AG08396 (cell line): ENCODE measurements around the gene LCE4A.

Experiments
- DNase-seq: peaks from one replicate; pipeline ENCODE4 v3.0.0; 2012; ENCODE audit warnings: low spot score, mixed read lengths

LCE4A gene

GRCh38 chr1:152745765-152746444, 37.9 kb downstream of the LCE4A start:
- no peak for DNase-seq

- no peak for DNase-seq
These were observed 39.9 kb downstream of the LCE4A start for GRCh38 chr1:152747831-152748230.

- DNase-seq, result peak; percentile 82
These were observed 44.3 kb downstream of the LCE4A start for GRCh38 chr1:152752225-152752624.

GRCh38 chr1:152753586-152753985, 45.6 kb downstream of the LCE4A start:
- DNase-seq, result no peak

GRCh38 chr1:152756872-152757271, 48.9 kb downstream of the LCE4A start:
- peak; percentile 46 for DNase-seq

- DNase-seq, result no peak
These were observed 49.8 kb downstream of the LCE4A start, which contains the start of gene KPRP for GRCh38 chr1:152757747-152758146. Gene KPRP, plus strand, starts transcription at chr1:152758025. Its CDS starts 1,564 bp downstream, at chr1:152759589.

- no peak for DNase-seq
These were observed 50.7 kb downstream of the LCE4A start for GRCh38 chr1:152758636-152759035.
